KMS-11 (cell line): ENCODE results near the gene NFIL3.
"Not testable (repeated sequence)": the region's sequence is repeated elsewhere in the genome, so short reads cannot be mapped to it uniquely, and the experiment has no call there.

Experiments
- H2AFZ ChIP-seq: fragments of 200-600 bp; sonication (generic); 2 replicates; pipeline ENCODE4 v1.6.1; 2016; ENCODE audit warnings: antibody characterized with exemption, mixed run types, low read depth
- H3K27ac ChIP-seq: fragments of 200-600 bp; sonication (generic); 2 replicates; pipeline ENCODE4 v1.6.1; 2016; ENCODE audit warnings: mild to moderate bottlenecking, mixed run types
- H3K27me3 ChIP-seq: fragments of 200-600 bp; sonication (generic); 2 replicates; pipeline ENCODE4 v1.6.1; 2017; ENCODE audit warnings: mild to moderate bottlenecking, low read depth, mixed run types, moderate library complexity; ENCODE audit not compliant: insufficient read depth
- H3K36me3 ChIP-seq: fragments of 200-600 bp; sonication (generic); 2 replicates; pipeline ENCODE4 v1.6.1; 2017; ENCODE audit warnings: mild to moderate bottlenecking, mixed run types; ENCODE audit not compliant: insufficient read depth
- H3K4me1 ChIP-seq: fragments of 200-600 bp; sonication (generic); 2 replicates; pipeline ENCODE4 v1.6.1; 2016; ENCODE audit warnings: mild to moderate bottlenecking, low read depth, mixed run types; ENCODE audit not compliant: poor library complexity, severe bottlenecking
- H3K4me2 ChIP-seq: fragments of 200-600 bp; sonication (generic); 2 replicates; pipeline ENCODE4 v1.7.0; 2016; ENCODE audit warnings: mild to moderate bottlenecking, mixed run types
- H3K4me3 ChIP-seq: fragments of 200-600 bp; sonication (generic); IDR thresholded peaks from 2 replicates; pipeline ENCODE4 v1.6.1; 2017; ENCODE audit warnings: low read depth, low read length, mixed read lengths; ENCODE audit not compliant: insufficient read depth
- H3K79me2 ChIP-seq: fragments of 200-600 bp; sonication (generic); 2 replicates; pipeline ENCODE4 v1.6.1; 2016; ENCODE audit warnings: low read depth, mixed run types; ENCODE audit not compliant: insufficient read depth
- H3K9ac ChIP-seq: fragments of 200-600 bp; sonication (generic); 2 replicates; pipeline ENCODE4 v1.6.1; 2016; ENCODE audit warnings: mild to moderate bottlenecking, mixed run types
- H4K20me1 ChIP-seq: fragments of 200-600 bp; sonication (generic); 2 replicates; pipeline ENCODE4 v1.6.1; 2016; ENCODE audit warnings: mild to moderate bottlenecking, mixed run types; ENCODE audit not compliant: insufficient read depth
- CTCF ChIP-seq: fragments of 200-600 bp; sonication (generic); conservative IDR thresholded peaks from 2 replicates; pipeline ENCODE4 v1.6.1; 2017; ENCODE audit warnings: low read depth, mild to moderate bottlenecking, antibody characterized with exemption, low read length, moderate library complexity, mixed read lengths

Gene NFIL3

GRCh38 chr9:91423785-91424402 is at the start of gene NFIL3:
TSS of gene NFIL3 (minus strand) at chr9:91423832. CDS start at chr9:91410734, 13,098 bp downstream.
- peak within 1 kb of the TSS; percentile 16 for H3K4me3 ChIP-seq
- H4K20me1 ChIP-seq = peaks cover 10% of the 10 kb centered on the region
- peak within 1 kb of the TSS; percentile 95 for H3K4me2 ChIP-seq
- H3K27ac ChIP-seq = peak within 1 kb of the TSS; percentile 89
- peaks cover 72% of the 10 kb centered on the region for H3K79me2 ChIP-seq
- no peak for TF ChIP-seq CTCF
- no peaks in the 10 kb centered on the region for H3K27me3 ChIP-seq
- H3K9ac ChIP-seq = peak within 1 kb of the TSS; percentile 92
- peak within 1 kb of the TSS; percentile 42; the same call in 1 of the 2 replicates for H2AFZ ChIP-seq
- H3K36me3 ChIP-seq = no peaks in the 10 kb centered on the region
- peaks cover 69% of the 10 kb centered on the region for H3K4me1 ChIP-seq

- H3K27ac ChIP-seq, H3K79me2 ChIP-seq, H4K20me1 ChIP-seq, H3K9ac ChIP-seq, H3K36me3 ChIP-seq, H3K4me3 ChIP-seq, H3K4me1 ChIP-seq, H3K27me3 ChIP-seq, H3K4me2 ChIP-seq, H2AFZ ChIP-seq: not testable (repeated sequence)
Measured at GRCh38 chr9:91471524-91471923, 47.9 kb upstream of the NFIL3 start.

- no peak overlapping the region for H3K4me2 ChIP-seq
- no peak overlapping the region for H3K9ac ChIP-seq
- H3K27ac ChIP-seq = no peak overlapping the region
Measured at GRCh38 chr9:91465420-91465819, 41.8 kb upstream of the NFIL3 start.

GRCh38 chr9:91458906-91459305 is 35.3 kb upstream of the NFIL3 start:
- no peaks in the 10 kb centered on the region for H3K27me3 ChIP-seq
- no peak overlapping the region for H2AFZ ChIP-seq
- H3K36me3 ChIP-seq = no peaks in the 10 kb centered on the region
- H3K27ac ChIP-seq = no peak overlapping the region
- no peak overlapping the region for H3K9ac ChIP-seq
- no peaks in the 10 kb centered on the region for H3K79me2 ChIP-seq
- no peak for TF ChIP-seq CTCF
- no peak overlapping the region for H3K4me3 ChIP-seq
- H3K4me1 ChIP-seq = no peaks in the 10 kb centered on the region
- H4K20me1 ChIP-seq = no peaks in the 10 kb centered on the region
- H3K4me2 ChIP-seq = no peak overlapping the region

More at GRCh38 chr9:91465420-91465819, 41.8 kb upstream of the NFIL3 start:
- Histone ChIP-seq H3K4me1 (no peaks in the 10 kb centered on the region), H3K27me3 (no peaks in the 10 kb centered on the region), H3K36me3 (no peaks in the 10 kb centered on the region), H3K79me2 (no peaks in the 10 kb centered on the region), H4K20me1 (no peaks in the 10 kb centered on the region), H3K4me3 (no peak overlapping the region), H2AFZ (no peak overlapping the region)
- TF ChIP-seq CTCF = no peak

- Histone ChIP-seq H3K27me3 (no peaks in the 10 kb centered on the region), H3K4me2 (no peak overlapping the region), H3K4me1 (no peaks in the 10 kb centered on the region), H3K27ac (no peak overlapping the region), H2AFZ (no peak overlapping the region), H3K36me3 (no peaks in the 10 kb centered on the region), H4K20me1 (no peaks in the 10 kb centered on the region), H3K4me3 (no peak overlapping the region), H3K9ac (no peak overlapping the region), H3K79me2 (no peaks in the 10 kb centered on the region)
- no peak for TF ChIP-seq CTCF
Measured at GRCh38 chr9:91452844-91453243, 29.2 kb upstream of the NFIL3 start.
